CD14-positive monocyte (primary cell): ENCODE data around the gene INPP4A. TPM values are rescaled to one million over a fixed set of nuclear protein-coding genes. Genes with fewer than 3 reads are reported as not detected.

ENCODE experiments used
- DNase-seq, 3 donors: peaks; one replicate each; pipeline ENCODE4 v3.0.0-alpha.2; 2011 to 2022
- H2AFZ ChIP-seq: 2 replicates; pipeline ENCODE4 v1.6.0; 2012; ENCODE audit warnings: mild to moderate bottlenecking, low read depth, low read length, inconsistent platforms; ENCODE audit not compliant: insufficient read depth, poor library complexity, severe bottlenecking
- H3K27ac ChIP-seq, 2 donors: 1 replicate in 1 of 2; 2 replicates in 1 of 2; pipeline ENCODE4 v1.5.1; 2012 to 2013; ENCODE audit warnings: low read length in 2 of 2, control low read depth in 1 of 2, inconsistent platforms in 1 of 2, low read depth in 1 of 2, mild to moderate bottlenecking in 1 of 2
- H3K27me3 ChIP-seq, 2 donors: one replicate each; pipeline versions ENCODE4 v1.6.0 to v1.6.1; 2011 to 2013; ENCODE audit warnings: low read length in 2 of 2; ENCODE audit not compliant: control insufficient read depth in 2 of 2, insufficient read depth in 2 of 2
- H3K36me3 ChIP-seq, 2 donors: replicated peaks in 1 of 2; 1 replicate in 1 of 2; 2 replicates in 1 of 2; pipeline versions ENCODE4 v1.5.1 to v1.6.1; 2012 to 2013; ENCODE audit warnings: low read length in 2 of 2, control low read depth in 1 of 2, inconsistent platforms in 1 of 2, mild to moderate bottlenecking in 1 of 2; ENCODE audit not compliant: insufficient read depth in 2 of 2, control insufficient read depth in 1 of 2
- H3K4me1 ChIP-seq, 2 donors: 1 replicate in 1 of 2; 2 replicates in 1 of 2; pipeline versions ENCODE4 v1.5.1 to v1.6.1; 2012 to 2013; ENCODE audit warnings: low read length in 2 of 2, control low read depth in 1 of 2, inconsistent platforms in 1 of 2, mild to moderate bottlenecking in 1 of 2, moderate library complexity in 1 of 2; ENCODE audit not compliant: insufficient read depth in 2 of 2, control insufficient read depth in 1 of 2
- H3K4me2 ChIP-seq: replicated peaks from 2 replicates; pipeline ENCODE3; 2012; ENCODE audit warnings: low read length, moderate library complexity, mild to moderate bottlenecking; ENCODE audit not compliant: poor library complexity, severe bottlenecking; ENCODE audit errors: extremely low read depth
- H3K4me3 ChIP-seq, 3 experiments: fragments of 200-600 bp in 1 of 3; sonication (generic) in 1 of 3; replicated peaks in 1 of 3; 1 replicate in 2 of 3; 2 replicates in 1 of 3; pipeline ENCODE4 v1.5.1; 2011 to 2013; ENCODE audit warnings: low read length in 3 of 3, mild to moderate bottlenecking in 3 of 3, control low read depth in 2 of 3, low read depth in 2 of 3, inconsistent platforms in 1 of 3, moderate library complexity in 1 of 3
- H3K79me2 ChIP-seq: 2 replicates; pipeline ENCODE4 v1.6.0; 2012; ENCODE audit warnings: mild to moderate bottlenecking, control low read depth, inconsistent platforms, low read length, moderate library complexity; ENCODE audit not compliant: insufficient read depth
- H3K9ac ChIP-seq: 2 replicates; pipeline ENCODE4 v1.6.0; 2017; ENCODE audit warnings: low read length, mild to moderate bottlenecking; ENCODE audit not compliant: insufficient read depth, poor library complexity, severe bottlenecking
- H3K9me3 ChIP-seq, 2 donors: replicated peaks in 1 of 2; 1 replicate in 1 of 2; 2 replicates in 1 of 2; pipeline versions ENCODE4 v1.5.1 to v1.6.1; 2012 to 2013; ENCODE audit warnings: low read length in 2 of 2, control low read depth in 1 of 2; ENCODE audit not compliant: control insufficient read depth in 1 of 2, insufficient read depth in 1 of 2
- H4K20me1 ChIP-seq: 2 replicates; pipeline ENCODE4 v1.6.0; 2012; ENCODE audit warnings: mild to moderate bottlenecking, low read length, control low read depth, moderate library complexity; ENCODE audit not compliant: insufficient read depth
- H3K27ac Mint-ChIP-seq, 7 donors: one replicate each; pipeline ENCODE4 v1.8.0; 2020; ENCODE audit warnings: mild to moderate bottlenecking in 7 of 7, mixed read lengths in 7 of 7, moderate library complexity in 6 of 7, inconsistent platforms in 2 of 7
- H3K27me3 Mint-ChIP-seq, 3 donors: one replicate each; pipeline ENCODE4 v1.8.0; 2021 to 2022; ENCODE audit warnings: low read depth in 3 of 3, mild to moderate bottlenecking in 3 of 3, mixed read lengths in 3 of 3, moderate library complexity in 3 of 3, inconsistent platforms in 1 of 3
- H3K36me3 Mint-ChIP-seq, 2 donors: one replicate each; pipeline ENCODE4 v1.8.0; 2020; ENCODE audit warnings: mixed read lengths in 2 of 2, inconsistent platforms in 1 of 2, mild to moderate bottlenecking in 1 of 2
- H3K4me1 Mint-ChIP-seq: one replicate; pipeline ENCODE4 v1.8.0; 2020; ENCODE audit warnings: mild to moderate bottlenecking, mixed read lengths
- H3K4me3 Mint-ChIP-seq, 2 donors: one replicate each; pipeline ENCODE4 v1.8.0; 2020; ENCODE audit warnings: mild to moderate bottlenecking in 2 of 2, mixed read lengths in 2 of 2, moderate library complexity in 1 of 2
- H3K9me3 Mint-ChIP-seq, 7 donors: one replicate each; pipeline ENCODE4 v1.8.0; 2020 to 2022; ENCODE audit warnings: mixed read lengths in 7 of 7, mild to moderate bottlenecking in 6 of 7, moderate library complexity in 6 of 7, inconsistent platforms in 2 of 7
- WGBS: methylation state at CpG from one replicate; pipeline ENCODE4 v1.1.5; 2013; ENCODE audit warnings: missing lambda C conversion rate; ENCODE audit not compliant: insufficient coverage; 5-methylcytosine and 5-hydroxymethylcytosine counted together
- intact Hi-C, 2 donors: fragments of 100-400 bp; cut with micrococcal nuclease; formaldehyde crosslinking; loops; one replicate each; pipeline versions ENCODE4 v1.15.0 to v1.15.1; 2023
- polyA plus RNA-seq, 3 donors: library from polyadenylated mRNA; depleted of rRNA in 1 of 3; unstranded in 2 of 3; stranded (reverse) in 1 of 3; fragments of 300-500 nt in 2 of 3; fragments of >200 nt in 1 of 3; fragmentation: Illumina TruSeq in 2 of 3; gene quantifications; 1 replicate in 2 of 3; 2 replicates in 1 of 3; pipeline ENCODE4 v1.2.3, GENCODE V29; 2012 to 2021
- TF ChIP-seq, protein P1 (sequence below): fragments of 200-600 bp; IDR thresholded peaks from one replicate; pipeline ENCODE4 v1.8.0; 2022; ENCODE audit warnings: antibody characterized with exemption, mild to moderate bottlenecking

INPP4A gene
- polyA plus RNA-seq, 3 donors: 13.7 to 52.4 (median 20.7) TPM

DNA sequence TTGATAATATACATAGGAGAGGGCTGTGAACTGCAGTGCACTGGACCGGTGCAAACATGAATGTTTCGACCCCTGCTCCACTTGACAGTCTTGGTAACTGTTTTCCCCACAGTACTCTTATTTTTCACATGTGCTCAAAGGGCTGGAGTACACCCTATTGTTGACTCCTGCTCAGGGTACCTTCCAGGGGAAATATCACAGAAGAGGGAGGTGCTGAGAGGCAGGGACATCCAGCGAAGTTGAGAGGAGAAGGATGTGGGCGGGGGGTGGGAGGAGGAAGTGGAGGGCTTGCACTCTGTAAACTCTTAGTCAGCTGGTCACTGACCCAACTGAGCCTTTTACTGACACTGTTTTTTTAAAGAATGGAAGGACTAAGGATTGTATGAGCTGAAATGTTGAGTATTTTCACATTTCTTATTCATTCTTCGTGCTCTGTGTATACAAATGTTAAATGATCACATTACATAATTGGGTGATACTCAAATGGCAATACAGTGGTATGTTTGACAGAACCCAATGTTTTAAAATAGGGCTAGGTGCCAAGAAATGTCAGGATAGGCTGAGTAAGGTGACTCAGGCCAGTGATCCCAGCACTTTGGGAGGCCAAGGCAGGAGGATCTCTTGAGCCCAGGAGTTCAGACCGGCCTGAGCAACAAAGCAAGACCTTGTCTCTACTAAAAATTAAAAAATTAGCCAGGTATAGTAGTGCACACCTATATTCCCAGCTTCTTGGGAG lies 10.0 kb downstream of the INPP4A start:
- peak overlapping the region; percentile 59 to 86 for H3K4me3 Mint-ChIP-seq
- H3K4me1 Mint-ChIP-seq: peaks cover 86% of the 10 kb centered on the region
- H3K4me1 ChIP-seq: peaks cover 64 to 79% of the 10 kb centered on the region in 2 donors
- H3K27me3 ChIP-seq: no peaks in the 10 kb centered on the region
- peak overlapping the region; percentile 97 to 100 (median 99) for H3K27ac Mint-ChIP-seq
- H3K9me3 ChIP-seq: no peaks in the 10 kb centered on the region
- peak; percentile 78 to 83 (median 82) for DNase-seq
- H3K36me3 Mint-ChIP-seq: peaks cover 37 to 40% of the 10 kb centered on the region in 2 donors
- peaks cover 57% of the 10 kb centered on the region for H4K20me1 ChIP-seq
- peak overlapping the region; percentile 66 for H3K4me2 ChIP-seq
- no peaks in the 10 kb centered on the region for H3K27me3 Mint-ChIP-seq
- H3K27ac ChIP-seq: peak overlapping the region; percentile 92 to 97
- peak overlapping the region in 1 of 3 experiments; percentile 48 for H3K4me3 ChIP-seq
- TF ChIP-seq, protein P1, sequence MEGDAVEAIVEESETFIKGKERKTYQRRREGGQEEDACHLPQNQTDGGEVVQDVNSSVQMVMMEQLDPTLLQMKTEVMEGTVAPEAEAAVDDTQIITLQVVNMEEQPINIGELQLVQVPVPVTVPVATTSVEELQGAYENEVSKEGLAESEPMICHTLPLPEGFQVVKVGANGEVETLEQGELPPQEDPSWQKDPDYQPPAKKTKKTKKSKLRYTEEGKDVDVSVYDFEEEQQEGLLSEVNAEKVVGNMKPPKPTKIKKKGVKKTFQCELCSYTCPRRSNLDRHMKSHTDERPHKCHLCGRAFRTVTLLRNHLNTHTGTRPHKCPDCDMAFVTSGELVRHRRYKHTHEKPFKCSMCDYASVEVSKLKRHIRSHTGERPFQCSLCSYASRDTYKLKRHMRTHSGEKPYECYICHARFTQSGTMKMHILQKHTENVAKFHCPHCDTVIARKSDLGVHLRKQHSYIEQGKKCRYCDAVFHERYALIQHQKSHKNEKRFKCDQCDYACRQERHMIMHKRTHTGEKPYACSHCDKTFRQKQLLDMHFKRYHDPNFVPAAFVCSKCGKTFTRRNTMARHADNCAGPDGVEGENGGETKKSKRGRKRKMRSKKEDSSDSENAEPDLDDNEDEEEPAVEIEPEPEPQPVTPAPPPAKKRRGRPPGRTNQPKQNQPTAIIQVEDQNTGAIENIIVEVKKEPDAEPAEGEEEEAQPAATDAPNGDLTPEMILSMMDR: no peak
- peaks cover 96% of the 10 kb centered on the region for H3K79me2 ChIP-seq
- 0% methylated on average over 3 of the region's 6 CpGs for WGBS
- intact Hi-C loops: loop anchor here in 1 of 2 donors (1.0 to 10.0 kb wide), 3 partner anchors 8 to 150 kb away; partner anchors contain the start of genes COA5 and UNC50
- H3K36me3 ChIP-seq: peaks cover 2 to 18% of the 10 kb centered on the region in 2 donors
- no peak overlapping the region for H2AFZ ChIP-seq
- peaks cover 0 to 2% (median 0%) of the 10 kb centered on the region in 7 donors for H3K9me3 Mint-ChIP-seq
- peak overlapping the region; percentile 65 for H3K9ac ChIP-seq

DNA sequence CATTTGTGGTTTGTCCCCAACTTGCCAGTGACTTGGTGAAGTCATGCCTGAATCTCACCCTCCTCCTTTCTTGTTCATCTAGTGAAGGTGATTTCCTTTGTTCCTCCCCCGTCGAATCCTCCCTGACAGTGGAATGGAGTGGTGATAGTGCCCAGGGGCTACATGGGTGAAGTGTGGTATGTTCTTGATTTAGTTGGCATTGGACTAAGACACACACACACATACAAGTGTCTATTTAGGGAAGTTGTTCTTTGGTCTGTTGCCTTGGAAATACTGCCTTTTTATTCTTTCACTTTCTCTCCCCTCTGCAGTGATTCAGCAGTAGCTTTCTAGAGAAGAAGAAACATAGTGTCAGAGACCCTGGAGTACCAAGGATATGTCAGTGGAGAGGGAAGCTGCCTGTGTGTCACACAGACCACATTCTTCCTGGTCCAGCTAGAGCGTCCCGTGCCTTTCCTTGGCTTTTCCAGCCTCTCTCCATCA lies 10.9 kb downstream of the INPP4A start:
- H3K27me3 Mint-ChIP-seq: no peaks in the 10 kb centered on the region
- intact Hi-C loops: loop anchor here in 1 of 2 donors (2.0 to 10.0 kb wide), 2 partner anchors 49 to 149 kb away; partner anchors contain the start of genes COA5 and UNC50
- Histone ChIP-seq H2AFZ (no peak overlapping the region), H3K9me3 (no peaks in the 10 kb centered on the region), H3K4me2 (peak overlapping the region; percentile 66), H3K27me3 (no peaks in the 10 kb centered on the region), H3K79me2 (peaks cover 96% of the 10 kb centered on the region), H4K20me1 (peaks cover 57% of the 10 kb centered on the region), H3K9ac (peak overlapping the region; percentile 65), H3K4me3 (peak overlapping the region in 1 of 3 experiments; percentile 48), H3K36me3 (peaks cover 2 to 18% of the 10 kb centered on the region in 2 donors), H3K27ac (peak overlapping the region; percentile 92 to 97), H3K4me1 (peaks cover 72 to 88% of the 10 kb centered on the region in 2 donors)
- H3K27ac Mint-ChIP-seq: peak overlapping the region; percentile 97 to 100 (median 99)
- peaks cover 0 to 2% (median 0%) of the 10 kb centered on the region in 7 donors for H3K9me3 Mint-ChIP-seq
- TF ChIP-seq, protein P1: no peak
- WGBS: 0% methylated on average over 2 of the region's 4 CpGs
- peak overlapping the region; percentile 62 to 86 for H3K4me3 Mint-ChIP-seq
- peaks cover 37 to 40% of the 10 kb centered on the region in 2 donors for H3K36me3 Mint-ChIP-seq
- peaks cover 90% of the 10 kb centered on the region for H3K4me1 Mint-ChIP-seq
- peak; percentile 83 to 94 (median 91) for DNase-seq
